HTR-8/SVneo (cell line): ENCODE measurements around the gene LRCOL1.

Experiments
- DNase-seq: peaks from one replicate; pipeline ENCODE4 v3.0.0; 2011; ENCODE audit warnings: low spot score, mixed read lengths; ENCODE audit not compliant: insufficient read length
- FAIRE-seq: peaks from 2 replicates; lab custom pipeline; 2011; peaks lifted over from hg19 to GRCh38; lab: Jason Lieb, UNC

LRCOL1 gene

GRCh38 chr12:132572801-132573760, 37.3 kb downstream of the LRCOL1 start:
- no peak for DNase-seq
- FAIRE-seq = no peak

GRCh38 chr12:132572106-132572505, 38.3 kb downstream of the LRCOL1 start:
- FAIRE-seq = no peak
- no peak for DNase-seq

- FAIRE-seq = no peak
- no peak for DNase-seq
Measured at GRCh38 chr12:132571598-132571997, 38.8 kb downstream of the LRCOL1 start.

- FAIRE-seq (no peak), DNase-seq (no peak)
Measured at GRCh38 chr12:132571051-132571450, 39.3 kb downstream of the LRCOL1 start.

GRCh38 chr12:132570635-132571034, 39.7 kb downstream of the LRCOL1 start:
- no peak for FAIRE-seq
- DNase-seq = no peak

- no peak for FAIRE-seq
- DNase-seq = no peak
Measured at GRCh38 chr12:132569856-132570480, 40.4 kb downstream of the LRCOL1 start.

GRCh38 chr12:132568826-132569480, 41.4 kb downstream of the LRCOL1 start:
- FAIRE-seq (no peak), DNase-seq (no peak)

GRCh38 chr12:132568301-132568700, 42.1 kb downstream of the LRCOL1 start:
- no peak for FAIRE-seq
- no peak for DNase-seq

GRCh38 chr12:132566516-132567131, 43.8 kb downstream of the LRCOL1 start:
- no peak for FAIRE-seq
- no peak for DNase-seq

- FAIRE-seq (peak; percentile 90), DNase-seq (no peak)
Measured at GRCh38 chr12:132565365-132565764, 45.0 kb downstream of the LRCOL1 start.

GRCh38 chr12:132563911-132564310, 46.5 kb downstream of the LRCOL1 start:
- FAIRE-seq (no peak), DNase-seq (no peak)

- FAIRE-seq = no peak
- DNase-seq = no peak
Measured at GRCh38 chr12:132562489-132563021, 47.8 kb downstream of the LRCOL1 start.

GRCh38 chr12:132561427-132562156, 48.8 kb downstream of the LRCOL1 start:
- DNase-seq (peak; percentile 47), FAIRE-seq (no peak)

GRCh38 chr12:132560614-132561426, 49.6 kb downstream of the LRCOL1 start:
- FAIRE-seq (no peak), DNase-seq (peak; percentile 62)

- DNase-seq (peak; percentile 11), FAIRE-seq (no peak)
Measured at GRCh38 chr12:132560364-132560613, 50.1 kb downstream of the LRCOL1 start.

GRCh38 chr12:132559652-132560363, 50.6 kb downstream of the LRCOL1 start:
- peak; percentile 54 for DNase-seq
- FAIRE-seq = peak; percentile 63

- DNase-seq = no peak
- no peak for FAIRE-seq
Measured at GRCh38 chr12:132558861-132559623, 51.3 kb downstream of the LRCOL1 start.
